ENCODE results near the gene FBXL20. TPM values are rescaled to one million over a fixed set of nuclear protein-coding genes. Genes with fewer than 3 reads are reported as not detected.

FBXL20 gene
- total and polyA plus RNA-seq, 2 donors (not counting 3 experiments of a cell fraction or from before 2014, with no cell fraction given) = 4.6 to 18.0 TPM

GRCh38 chr17:39213852-39214251, 187.6 kb downstream of the FBXL20 start:
- peaks cover 5% of the 10 kb centered on the region for H3K4me1 ChIP-seq (ENCODE audit: control insufficient read depth, extremely low read depth, insufficient read depth, low read length)
- FAIRE-seq (no peak), DNase-seq (ENCODE audit: low read depth, low spot score) (no peak)
- ChIA-PET CTCF (interaction anchor here (0.9 to 4.1 kb wide), 3 partner anchors 18 to 30 kb away, joined by 3 to 16 read pairs (median 5); no protein-coding TSS in a partner anchor), POLR2A (interaction anchor here (0.8 kb wide), 1 partner anchor 14 kb away, joined by 3 read pairs; the partner anchor contains the start of gene RPL19)
- no TSS peak for BruUV-seq (replicated peaks)
- no peak overlapping the region for H3K27ac ChIP-seq (ENCODE audit: insufficient read depth, low read depth, low read length)
- H3K36me3 ChIP-seq (ENCODE audit: control insufficient read depth in 2 of 2, extremely low read depth in 1 of 2, insufficient read depth in 2 of 2, low read length in 2 of 2) = no peaks in the 10 kb centered on the region
- intact Hi-C loops (cut with micrococcal nuclease) (no loop called here), dilution Hi-C loops (cut with MboI; ENCODE audit: extremely low pct_ligation_motif_present, low sequenced_read_pairs) (no loop called here)
- no peak for TF ChIP-seq MAX (IDR thresholded peaks at IDR 0.05; ENCODE audit: insufficient read depth, insufficient read length)
- H3K9me3 ChIP-seq (replicated peaks; ENCODE audit: control insufficient read depth, insufficient read depth, low read length) = no peaks in the 10 kb centered on the region
- H3K9ac ChIP-seq (replicated peaks; ENCODE audit: extremely low read depth, insufficient read depth, low read length) = no peak overlapping the region
- no peaks in the 10 kb centered on the region for H3K79me2 ChIP-seq (ENCODE audit: control insufficient read depth, insufficient read depth, low read length)
- no peaks in the 10 kb centered on the region for H4K20me1 ChIP-seq (replicated peaks; ENCODE audit: control insufficient read depth, extremely low read depth, insufficient read depth, low read length)
- no peaks in the 10 kb centered on the region for H3K9me1 ChIP-seq (replicated peaks; ENCODE audit: control insufficient read depth, extremely low read depth, insufficient read depth, low read length)
- H3K4me2 ChIP-seq (ENCODE audit: insufficient read depth, low read length) = no peak overlapping the region
- H3K4me3 ChIP-seq (replicated peaks in 1 of 3; ENCODE audit: insufficient read depth in 1 of 3, low read depth in 1 of 3, low read length in 3 of 3) = no peak overlapping the region
- H3K27me3 ChIP-seq (ENCODE audit: control insufficient read depth in 2 of 2, insufficient read depth in 2 of 2, low read length in 2 of 2) = peaks cover 11 to 17% of the 10 kb centered on the region in 2 experiments
- no peak overlapping the region for H2AFZ ChIP-seq (ENCODE audit: low read depth, low read length)

GRCh38 chr17:39212841-39213480, 188.5 kb downstream of the FBXL20 start:
- FAIRE-seq = no peak
- Histone ChIP-seq H3K27ac (ENCODE audit: insufficient read depth, low read depth, low read length) (no peak overlapping the region), H3K9me3 (replicated peaks; ENCODE audit: control insufficient read depth, insufficient read depth, low read length) (no peaks in the 10 kb centered on the region), H2AFZ (ENCODE audit: low read depth, low read length) (no peak overlapping the region), H3K4me1 (ENCODE audit: control insufficient read depth, extremely low read depth, insufficient read depth, low read length) (peaks cover 5% of the 10 kb centered on the region), H4K20me1 (replicated peaks; ENCODE audit: control insufficient read depth, extremely low read depth, insufficient read depth, low read length) (no peaks in the 10 kb centered on the region), H3K4me2 (ENCODE audit: insufficient read depth, low read length) (no peak overlapping the region), H3K4me3 (replicated peaks in 1 of 3; ENCODE audit: insufficient read depth in 1 of 3, low read depth in 1 of 3, low read length in 3 of 3) (no peak overlapping the region), H3K27me3 (ENCODE audit: control insufficient read depth in 2 of 2, insufficient read depth in 2 of 2, low read length in 2 of 2) (peaks cover 6 to 14% of the 10 kb centered on the region in 2 experiments), H3K9ac (replicated peaks; ENCODE audit: extremely low read depth, insufficient read depth, low read length) (no peak overlapping the region), H3K36me3 (ENCODE audit: control insufficient read depth in 2 of 2, extremely low read depth in 1 of 2, insufficient read depth in 2 of 2, low read length in 2 of 2) (no peaks in the 10 kb centered on the region), H3K79me2 (ENCODE audit: control insufficient read depth, insufficient read depth, low read length) (no peaks in the 10 kb centered on the region), H3K9me1 (replicated peaks; ENCODE audit: control insufficient read depth, extremely low read depth, insufficient read depth, low read length) (no peaks in the 10 kb centered on the region)
- dilution Hi-C loops (cut with MboI; ENCODE audit: extremely low pct_ligation_motif_present, low sequenced_read_pairs) = no loop called here
- intact Hi-C loops (cut with micrococcal nuclease) = no loop called here
- POLR2A ChIA-PET = no interaction called here
- CTCF ChIA-PET = interaction anchor here (0.9 to 4.1 kb wide), 5 partner anchors 19 to 60 kb away, joined by 3 to 16 read pairs (median 5); no protein-coding TSS in a partner anchor
- no TSS peak for BruUV-seq (replicated peaks)
- DNase-seq (ENCODE audit: low read depth, low spot score) = no peak
- TF ChIP-seq GATA2 (IDR thresholded peaks at IDR 0.05; ENCODE audit: insufficient read depth, insufficient read length, low read depth, low read length) = no peak
- TF ChIP-seq CTCF (IDR thresholded peaks at IDR 0.05; ENCODE audit: extremely low read depth in 1 of 2, insufficient read depth in 1 of 2, low read depth in 1 of 2, low read length in 2 of 2) = no peak
- no peak for TF ChIP-seq FOS (IDR thresholded peaks at IDR 0.05; ENCODE audit: borderline replicate concordance, insufficient read depth, low read length)
- no peak for TF ChIP-seq MAX (IDR thresholded peaks at IDR 0.05; ENCODE audit: insufficient read depth, insufficient read length)
- TF ChIP-seq POLR2AphosphoS5 (IDR thresholded peaks at IDR 0.05; ENCODE audit: insufficient read depth, low read depth, low read length) = no peak
- no peak for TF ChIP-seq MYC (IDR thresholded peaks at IDR 0.05; ENCODE audit: low read depth, low read length)
- TF ChIP-seq EZH2 (IDR thresholded peaks at IDR 0.05; ENCODE audit: borderline replicate concordance, low read depth, low read length, severe bottlenecking) = no peak
- no peak for TF ChIP-seq POLR2A (IDR thresholded peaks at IDR 0.05; ENCODE audit: low read depth, low read length)
- TF ChIP-seq JUN (IDR thresholded peaks at IDR 0.05; ENCODE audit: borderline replicate concordance, insufficient read depth, insufficient read length, low read depth) = no peak

Measured in endothelial cell of umbilical vein (primary cell).